Epidermal melanocyte (primary cell): Measurements from ENCODE around the gene XPO1.
A peak's percentile ranks its signal among the peaks of the same experiment; 100 is the strongest.
"Not testable (repeated sequence)": the region's sequence is repeated elsewhere in the genome, so short reads cannot be mapped to it uniquely, and the experiment has no call there.

ENCODE experiments used
- DNase-seq: peaks from one replicate; pipeline ENCODE4 v3.0.0; 2011; ENCODE audit warnings: low spot score; ENCODE audit not compliant: insufficient read length

XPO1 gene

DNA sequence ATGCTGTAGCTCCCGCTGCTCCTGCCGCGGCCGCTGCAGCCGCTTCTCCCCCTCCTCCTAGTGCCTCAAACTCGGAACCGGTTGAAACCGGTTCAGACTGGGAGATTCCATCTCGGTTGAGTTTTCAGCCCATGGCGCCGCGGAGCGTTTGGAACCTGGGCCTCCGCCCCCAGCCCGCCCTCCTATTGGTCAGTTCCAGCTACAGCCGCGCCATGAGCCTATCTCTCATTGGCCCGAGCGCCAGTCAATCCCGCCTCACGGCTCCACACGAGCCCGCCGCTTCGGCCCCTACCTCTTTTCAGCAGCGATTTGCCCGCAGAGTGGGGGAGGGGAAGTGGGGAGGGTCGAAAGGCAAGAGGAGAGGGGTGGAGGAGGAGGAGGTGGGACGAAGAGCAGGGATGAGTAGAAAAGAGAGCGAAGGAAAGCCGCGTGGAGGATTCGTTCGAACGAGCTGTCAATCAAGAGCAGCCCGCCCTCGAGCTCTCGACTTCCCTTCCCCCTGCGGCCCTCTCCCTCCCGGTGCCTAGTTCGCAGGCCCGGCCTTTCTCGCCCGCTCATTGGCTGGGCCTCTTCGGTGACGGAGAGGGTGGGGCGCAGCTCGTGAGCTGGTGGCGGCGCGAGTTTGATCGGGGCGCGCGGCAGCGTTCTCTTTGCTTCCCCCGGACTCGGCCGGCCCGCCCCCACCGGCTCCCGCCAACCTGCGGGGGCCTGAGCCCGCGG lies at the start of gene XPO1:
Gene XPO1 (minus strand): TSS at position 157 of the 720 bp plus-strand sequence. CDS start 4,459 bp downstream, outside the sequence.
- DNase-seq: peak; percentile 95

DNA sequence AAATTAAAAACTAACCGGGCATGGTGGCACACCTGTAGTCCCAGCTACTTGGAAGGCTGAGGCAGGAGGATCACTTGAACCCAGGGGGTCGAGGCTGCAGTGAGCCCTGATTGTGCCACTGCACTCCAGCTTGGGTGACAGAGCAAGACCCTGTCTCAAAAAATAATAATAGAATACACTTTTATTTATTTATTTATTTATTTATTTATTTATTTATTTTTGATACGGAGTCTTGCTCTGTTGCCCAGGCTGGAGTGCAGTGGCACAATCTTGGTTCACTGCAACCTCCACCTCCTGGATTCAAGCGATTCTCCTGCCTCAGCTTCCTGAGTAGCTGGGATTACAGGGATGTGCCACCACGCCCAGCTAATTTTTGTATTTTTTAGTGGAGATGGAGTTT lies 48.8 kb upstream of the XPO1 start:
- not testable (repeated sequence) for DNase-seq

DNA sequence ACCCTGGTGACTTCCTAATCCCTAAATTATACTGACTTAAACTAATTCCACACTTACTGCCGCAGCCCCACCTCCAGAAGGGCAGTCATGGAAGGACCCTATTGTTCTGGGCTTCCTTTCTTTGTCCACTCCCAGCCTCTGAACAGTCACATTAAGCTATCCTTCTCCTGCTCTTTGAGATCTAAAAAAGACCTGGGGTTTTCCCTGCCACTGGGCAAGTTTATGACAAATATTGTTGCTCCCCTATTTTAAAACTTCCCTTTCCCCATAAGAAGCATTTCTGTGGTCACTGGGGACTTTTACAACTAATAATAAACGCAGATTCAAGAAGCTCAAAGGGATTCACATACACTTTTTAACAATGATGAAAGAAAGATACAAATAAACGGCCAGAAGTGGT lies 47.2 kb upstream of the XPO1 start:
- no peak for DNase-seq

- DNase-seq: not testable (repeated sequence)
Measured at GRCh38 chr2:61584368-61584767, 46.2 kb upstream of the XPO1 start.

GRCh38 chr2:61582165-61582564 lies 44.0 kb upstream of the XPO1 start:
- DNase-seq: no peak

GRCh38 chr2:61581716-61582115 lies 43.6 kb upstream of the XPO1 start:
- DNase-seq: no peak

GRCh38 chr2:61575447-61575859 lies 37.3 kb upstream of the XPO1 start:
- DNase-seq: no peak

DNA sequence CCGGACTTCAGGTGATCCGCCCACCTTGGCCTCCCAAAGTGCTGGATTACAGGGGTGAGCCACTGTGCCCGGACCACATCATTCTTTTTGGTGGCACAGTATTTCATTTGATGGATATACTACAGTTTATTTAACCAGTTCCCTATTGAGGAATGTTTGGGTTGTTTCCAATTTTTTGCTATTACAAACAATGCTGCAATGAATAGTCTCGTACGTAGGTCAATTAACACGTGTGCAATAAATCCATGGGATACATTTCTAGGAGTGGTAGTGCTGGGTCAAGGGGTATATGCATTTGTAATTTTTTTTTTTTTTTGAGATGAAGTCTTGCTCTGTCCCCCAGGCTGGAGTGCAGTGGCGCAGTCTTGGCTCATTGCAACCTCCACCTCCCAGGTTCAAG lies 28.4 kb upstream of the XPO1 start:
- no peak for DNase-seq

- no peak for DNase-seq
Measured at GRCh38 chr2:61562615-61563014, 24.5 kb upstream of the XPO1 start.

- no peak for DNase-seq
Measured at GRCh38 chr2:61558160-61558559, 20.0 kb upstream of the XPO1 start.

DNA sequence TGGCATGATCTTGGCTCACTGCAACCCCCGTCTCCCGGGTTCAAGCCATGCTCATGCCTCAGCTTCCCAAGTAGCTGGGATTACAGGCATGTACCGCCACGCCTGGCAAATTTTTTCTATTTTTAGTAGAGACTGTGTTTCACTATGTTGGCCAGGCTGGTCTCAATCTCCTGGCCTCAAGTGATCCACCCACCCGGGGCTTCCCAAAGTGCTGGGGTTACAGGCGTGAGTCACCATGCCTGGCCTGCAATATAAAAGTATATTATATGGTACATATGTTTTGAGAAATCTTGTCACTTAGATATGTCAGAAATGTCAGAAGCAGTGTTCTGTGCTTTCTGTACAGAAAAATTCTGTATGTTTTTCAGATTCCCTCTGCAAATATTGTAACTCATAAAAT lies 19.2 kb upstream of the XPO1 start:
- no peak for DNase-seq

- DNase-seq: no peak
Measured at GRCh38 chr2:61554604-61555003, 16.4 kb upstream of the XPO1 start.

DNA sequence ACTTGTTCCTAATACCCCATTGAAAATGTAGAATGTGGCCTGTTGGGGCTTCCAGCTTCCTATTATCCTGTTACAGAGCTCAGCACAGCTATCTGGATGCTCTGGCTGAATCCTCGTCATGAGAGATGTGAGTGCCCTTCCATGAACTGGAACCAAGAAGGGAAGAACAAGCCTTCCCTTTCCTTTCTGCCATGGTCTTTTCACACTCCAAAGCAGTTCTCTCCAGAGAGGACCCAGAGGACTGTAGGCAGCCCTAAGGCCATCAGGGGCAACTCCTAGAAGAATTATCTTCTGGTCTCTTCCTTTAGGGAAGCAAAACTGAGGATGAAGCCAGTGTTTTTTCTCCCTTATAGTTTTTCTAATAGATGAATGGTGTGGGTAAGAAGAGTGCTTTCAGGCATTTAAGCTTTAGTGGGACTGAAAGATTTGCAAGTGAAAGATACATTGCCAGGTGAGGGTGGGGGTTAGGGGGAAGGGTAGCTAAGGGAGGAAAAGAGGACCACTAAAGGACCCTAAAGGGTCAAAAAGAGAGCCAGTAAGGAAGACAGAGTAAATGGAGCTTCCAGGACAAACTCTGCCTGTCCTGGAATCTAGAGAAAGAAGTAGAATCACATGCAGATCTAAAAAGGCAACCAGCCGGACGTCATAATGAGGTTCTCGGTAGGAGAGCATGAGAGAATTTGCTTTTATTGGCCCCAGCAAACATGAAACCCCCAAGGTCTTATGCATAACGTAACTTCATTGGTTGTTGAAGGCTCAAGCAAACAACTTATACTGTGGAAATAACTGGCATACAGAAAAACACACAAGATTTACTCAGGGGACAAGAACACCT lies 12.4 kb upstream of the XPO1 start:
- DNase-seq: no peak

DNA sequence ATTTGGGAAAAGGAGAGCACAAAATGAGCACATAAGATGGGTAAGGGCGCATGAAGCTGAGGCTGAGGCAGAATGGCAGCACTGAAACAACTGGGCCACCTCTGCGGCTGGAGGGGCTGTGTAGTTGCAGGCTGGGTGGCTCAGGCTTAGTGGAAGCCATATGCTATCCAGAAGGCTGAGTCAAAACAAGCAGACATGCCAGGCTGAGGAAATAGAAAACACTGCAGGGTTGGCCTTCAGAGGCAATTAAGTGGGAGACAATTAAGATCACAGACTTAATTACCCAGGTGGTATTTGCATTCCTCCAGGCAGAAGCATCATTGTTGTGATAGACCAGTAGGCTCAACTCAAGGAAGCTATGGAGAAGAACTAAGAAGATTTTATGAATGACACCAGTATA lies 11.4 kb upstream of the XPO1 start:
- no peak for DNase-seq

GRCh38 chr2:61543062-61543461 lies 4.9 kb upstream of the XPO1 start:
- DNase-seq: no peak

DNA sequence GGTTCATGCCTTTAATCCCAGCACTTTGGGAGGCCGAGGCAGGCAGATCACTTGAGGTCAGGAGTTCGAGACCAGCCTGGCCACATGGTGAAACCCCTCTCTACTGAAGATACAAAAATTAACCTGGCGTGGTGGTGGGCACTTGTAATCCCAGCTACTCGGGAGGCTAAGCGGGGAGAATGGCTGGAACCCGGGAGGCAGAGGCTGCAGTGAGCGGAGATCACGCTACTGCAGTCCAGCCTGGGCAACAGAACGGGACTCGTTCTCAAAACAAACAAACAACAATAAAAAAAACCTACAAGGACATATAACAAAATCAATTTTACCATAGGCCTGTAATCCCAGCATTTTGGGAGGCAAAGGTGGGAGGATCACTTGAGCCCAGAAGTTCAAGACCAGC lies 2.0 kb upstream of the XPO1 start:
- DNase-seq: not testable (repeated sequence)

- no peak for DNase-seq
Measured at GRCh38 chr2:61538920-61539520, 864 bp upstream of the XPO1 start.

DNA sequence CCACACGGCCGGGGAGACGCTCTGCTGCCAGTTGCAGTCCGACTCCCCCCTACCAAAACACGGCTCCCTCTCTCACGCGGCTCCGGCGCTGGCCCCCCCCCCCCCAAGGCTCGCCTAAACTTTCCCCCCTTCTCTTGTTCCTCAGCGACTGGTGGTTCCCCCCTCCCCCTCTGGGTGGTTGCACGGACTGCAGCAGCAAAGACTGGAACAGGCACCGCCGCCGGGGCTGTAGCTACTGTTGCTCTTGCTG lies 281 bp downstream of the XPO1 start:
- no peak for DNase-seq

- no peak for DNase-seq
Measured at GRCh38 chr2:61537277-61537949, 743 bp downstream of the XPO1 start.

DNA sequence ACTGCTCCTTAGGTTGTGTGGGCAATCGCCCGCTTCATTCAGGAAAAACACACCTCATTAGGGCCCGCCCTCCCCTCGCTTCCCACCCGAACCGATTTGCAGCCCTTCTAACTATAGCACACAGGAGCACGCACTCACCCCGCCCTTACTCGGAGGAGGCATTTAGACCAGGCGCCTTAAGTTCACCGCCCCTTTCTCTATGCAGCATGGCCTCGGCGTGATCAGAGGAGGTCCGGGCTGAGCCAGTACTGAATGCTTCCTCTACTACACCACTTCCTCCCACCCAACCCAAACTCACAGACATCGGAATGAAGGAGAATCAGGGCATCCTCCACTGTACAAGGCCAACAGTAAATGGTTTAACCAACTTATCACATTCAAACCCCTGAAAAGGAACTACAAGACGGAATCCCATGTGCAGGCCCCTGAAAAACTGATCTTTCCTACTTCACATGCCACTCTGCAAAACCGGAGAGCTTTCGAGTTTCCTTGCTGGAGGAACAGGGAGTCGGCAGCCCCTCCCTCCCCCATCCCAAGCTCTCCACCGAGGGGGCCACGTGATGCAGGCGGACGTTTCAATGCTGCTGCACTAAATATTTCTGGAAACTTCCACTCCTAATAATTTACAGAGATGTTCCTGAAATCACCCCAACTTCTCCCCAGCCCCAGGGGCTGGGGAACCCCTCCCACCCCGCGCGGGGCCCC lies 1.4 kb downstream of the XPO1 start:
- peak; percentile 29 for DNase-seq

DNA sequence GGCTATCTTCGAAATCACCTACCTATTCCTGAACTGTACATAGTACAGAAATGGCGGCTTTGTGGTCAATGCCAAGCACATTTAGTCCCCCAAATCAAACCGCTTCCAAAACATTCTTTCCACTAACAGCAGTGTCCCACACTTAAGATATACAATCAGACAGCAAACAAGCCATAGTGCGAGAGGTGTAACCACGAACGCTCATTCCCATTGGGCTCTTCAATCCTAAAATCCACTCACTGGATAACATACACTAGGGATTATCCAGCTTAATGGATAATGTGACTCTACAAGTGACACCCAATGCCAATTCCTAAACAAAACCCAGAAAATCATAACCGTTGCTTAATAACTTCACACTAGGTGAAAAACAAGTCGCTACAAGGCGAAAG lies 2.0 kb downstream of the XPO1 start:
- no peak for DNase-seq
